Fibroblast of lung (primary cell): Measurements from ENCODE around the gene SLC38A1. TPM values are rescaled to one million over a fixed set of nuclear protein-coding genes. Genes with fewer than 3 reads are reported as not detected.

ENCODE experiments used
- DNase-seq, 2 donors: peaks; one replicate each; pipeline versions ENCODE4 v3.0.0 to v3.0.0-alpha.2; 2010; ENCODE audit warnings: low read depth in 2 of 2
- H2AFZ ChIP-seq: 2 replicates; pipeline ENCODE4 v1.5.1; 2012; ENCODE audit warnings: low read length, control low read depth, inconsistent platforms
- H3K27ac ChIP-seq: 2 replicates; pipeline ENCODE4 v1.5.1; 2011; ENCODE audit warnings: low read length, control low read depth; ENCODE audit not compliant: insufficient read depth
- H3K27me3 ChIP-seq: 2 replicates; pipeline ENCODE4 v1.5.1; 2011; ENCODE audit warnings: mild to moderate bottlenecking, low read length; ENCODE audit not compliant: control insufficient read depth, insufficient read depth
- H3K36me3 ChIP-seq: 2 replicates; pipeline ENCODE4 v1.5.1; 2011; ENCODE audit warnings: low read length; ENCODE audit not compliant: control insufficient read depth, insufficient read depth
- H3K4me1 ChIP-seq: 2 replicates; pipeline ENCODE4 v1.5.1; 2011; ENCODE audit warnings: low read length; ENCODE audit not compliant: control insufficient read depth, insufficient read depth; ENCODE audit errors: extremely low read depth
- H3K4me2 ChIP-seq: 2 replicates; pipeline ENCODE4 v1.5.1; 2011; ENCODE audit warnings: low read length, control low read depth; ENCODE audit not compliant: insufficient read depth; ENCODE audit errors: extremely low read depth
- H3K4me3 ChIP-seq, 4 experiments: fragments of 200-600 bp in 1 of 4; sonication (generic) in 1 of 4; replicated peaks in 1 of 4; 2 replicates each; pipeline ENCODE4 v1.5.1; 2011 to 2016; ENCODE audit warnings: low read length in 4 of 4, low read depth in 3 of 4, mild to moderate bottlenecking in 3 of 4, control low read depth in 2 of 4, inconsistent platforms in 1 of 4, mixed read lengths in 1 of 4; ENCODE audit not compliant: insufficient read depth in 1 of 4; ENCODE audit errors: control extremely low read depth in 1 of 4
- H3K79me2 ChIP-seq: 2 replicates; pipeline ENCODE4 v1.5.1; 2012; ENCODE audit warnings: mild to moderate bottlenecking, low read length, inconsistent platforms; ENCODE audit not compliant: control insufficient read depth, insufficient read depth
- H3K9ac ChIP-seq: 2 replicates; pipeline ENCODE4 v1.5.1; 2011; ENCODE audit warnings: mild to moderate bottlenecking, low read length, control low read depth; ENCODE audit not compliant: insufficient read depth
- H3K9me3 ChIP-seq: 2 replicates; pipeline ENCODE4 v1.5.1; 2012; ENCODE audit warnings: low read depth, low read length; ENCODE audit not compliant: control insufficient read depth, insufficient read depth
- H4K20me1 ChIP-seq: 2 replicates; pipeline ENCODE4 v1.5.1; 2011; ENCODE audit warnings: low read length; ENCODE audit not compliant: control insufficient read depth, insufficient read depth; ENCODE audit errors: extremely low read depth
- EZH2 ChIP-seq: IDR thresholded peaks from 2 replicates; pipeline ENCODE4 v1.5.1; 2012; ENCODE audit warnings: low read length, control low read depth, mild to moderate bottlenecking; ENCODE audit errors: missing control alignments
- polyA plus RNA-seq, 2 donors: library from polyadenylated mRNA; depleted of rRNA in 1 of 2; stranded (reverse) in 1 of 2; unstranded in 1 of 2; fragments of >200 nt; gene quantifications; 2 replicates each; pipeline ENCODE4 v1.2.1, GENCODE V29; 2011 to 2012; ENCODE audit warnings: missing spikeins in 1 of 2
- total RNA-seq: library from RNA; depleted of rRNA; stranded (reverse); fragments of >200 nt; gene quantifications from 2 replicates; pipeline ENCODE4 v1.2.1, GENCODE V29; 2014
- TF ChIP-seq, protein P1 (sequence below), 2 donors: IDR thresholded peaks in 1 of 2; conservative IDR thresholded peaks in 1 of 2; 1 replicate in 1 of 2; 2 replicates in 1 of 2; pipeline ENCODE4 v1.5.1; 2011 to 2012; ENCODE audit warnings: low read length in 2 of 2, control low read depth in 1 of 2, inconsistent platforms in 1 of 2, low read depth in 1 of 2, mild to moderate bottlenecking in 1 of 2

The SLC38A1 gene
- total and polyA plus RNA-seq, 2 donors (not counting 1 experiment from before 2014, with no cell fraction given): 24.3 to 88.8 TPM

- Histone ChIP-seq H3K9me3 (no peaks in the 10 kb centered on the region), H3K4me3 (no peak overlapping the region), H2AFZ (no peak overlapping the region), H3K4me1 (no peaks in the 10 kb centered on the region), H3K9ac (no peak overlapping the region), H3K27me3 (peaks cover 13% of the 10 kb centered on the region), H3K4me2 (no peak overlapping the region), H3K79me2 (no peaks in the 10 kb centered on the region), H3K36me3 (no peaks in the 10 kb centered on the region), H4K20me1 (no peaks in the 10 kb centered on the region), H3K27ac (no peak overlapping the region)
- DNase-seq: no peak
- no peak for TF ChIP-seq EZH2
- TF ChIP-seq, protein P1, sequence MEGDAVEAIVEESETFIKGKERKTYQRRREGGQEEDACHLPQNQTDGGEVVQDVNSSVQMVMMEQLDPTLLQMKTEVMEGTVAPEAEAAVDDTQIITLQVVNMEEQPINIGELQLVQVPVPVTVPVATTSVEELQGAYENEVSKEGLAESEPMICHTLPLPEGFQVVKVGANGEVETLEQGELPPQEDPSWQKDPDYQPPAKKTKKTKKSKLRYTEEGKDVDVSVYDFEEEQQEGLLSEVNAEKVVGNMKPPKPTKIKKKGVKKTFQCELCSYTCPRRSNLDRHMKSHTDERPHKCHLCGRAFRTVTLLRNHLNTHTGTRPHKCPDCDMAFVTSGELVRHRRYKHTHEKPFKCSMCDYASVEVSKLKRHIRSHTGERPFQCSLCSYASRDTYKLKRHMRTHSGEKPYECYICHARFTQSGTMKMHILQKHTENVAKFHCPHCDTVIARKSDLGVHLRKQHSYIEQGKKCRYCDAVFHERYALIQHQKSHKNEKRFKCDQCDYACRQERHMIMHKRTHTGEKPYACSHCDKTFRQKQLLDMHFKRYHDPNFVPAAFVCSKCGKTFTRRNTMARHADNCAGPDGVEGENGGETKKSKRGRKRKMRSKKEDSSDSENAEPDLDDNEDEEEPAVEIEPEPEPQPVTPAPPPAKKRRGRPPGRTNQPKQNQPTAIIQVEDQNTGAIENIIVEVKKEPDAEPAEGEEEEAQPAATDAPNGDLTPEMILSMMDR (conservative IDR thresholded peaks at IDR 0.05 in 1 of 2, IDR thresholded peaks at IDR 0.05 in 1 of 2; ENCODE audit: low read depth in 1 of 2, low read length in 2 of 2): no peak
These were observed 135.1 kb downstream of the SLC38A1 start for GRCh38 chr12:46133751-46134150.

Other genes with a start within 250 kb of the SLC38A1 start
- 883 and 1,357 TPM in 2 replicates for gene SLC38A2, start 103.7 kb upstream of the SLC38A1 start, total RNA-seq
- gene SLC38A2, start 103.7 kb upstream of the SLC38A1 start, polyA plus RNA-seq: 644 and 940 TPM in 2 replicates